OCI-LY7 (cell line): ENCODE data around the gene EVX1. TPM values are rescaled to one million over a fixed set of nuclear protein-coding genes. Genes with fewer than 3 reads are reported as not detected.

ENCODE experiments used
- BruUV-seq: library from RNA; stranded (reverse); fragments of 400-500 nt; replicated peaks from 2 replicates; lab custom pipeline; 2021; lab: Mats Ljungman, UMichigan
- CTCF ChIA-PET: fragments of 300-600 bp; sonication (Branson Sonifier 250); formaldehyde crosslinking; loops from one replicate; lab custom pipeline; 2022; ENCODE audit warnings: antibody characterized with exemption; ENCODE audit not compliant: unreplicated experiment; lab: Charles Lee
- POLR2A ChIA-PET: fragments of 300-600 bp; sonication (Branson Sonifier 250); formaldehyde crosslinking; loops from one replicate; lab custom pipeline; 2022; ENCODE audit warnings: antibody characterized with exemption; lab: Charles Lee
- DNase-seq: peaks from one replicate; pipeline ENCODE4 v3.0.0-alpha.2; 2015; ENCODE audit warnings: low spot score
- H2AFZ ChIP-seq: fragments of 200-600 bp; sonication (generic), shearing (Covaris generic); 2 replicates; pipeline ENCODE4 v1.6.1; 2014; ENCODE audit warnings: mild to moderate bottlenecking, antibody characterized with exemption, low read length, moderate library complexity
- H3K27ac ChIP-seq: fragments of 200-600 bp; sonication (generic); 2 replicates; pipeline ENCODE4 v1.5.1; 2014; ENCODE audit warnings: mixed run types, low read depth, mild to moderate bottlenecking, moderate library complexity, low read length, inconsistent platforms; ENCODE audit not compliant: poor library complexity, severe bottlenecking
- H3K36me3 ChIP-seq: fragments of 200-600 bp; sonication (generic); 2 replicates; pipeline ENCODE4 v1.6.1; 2014; ENCODE audit warnings: mild to moderate bottlenecking, antibody characterized with exemption, low read length, moderate library complexity, mixed read lengths; ENCODE audit not compliant: insufficient read depth
- H3K4me1 ChIP-seq: fragments of 200-600 bp; sonication (generic); 2 replicates; pipeline ENCODE4 v1.5.1; 2014; ENCODE audit warnings: mild to moderate bottlenecking, low read length; ENCODE audit not compliant: insufficient read depth, poor library complexity, severe bottlenecking
- H3K4me2 ChIP-seq: fragments of 200-600 bp; sonication (generic); 2 replicates; pipeline ENCODE4 v1.6.1; 2014; ENCODE audit warnings: mild to moderate bottlenecking, low read length
- H3K4me3 ChIP-seq: fragments of 200-600 bp; sonication (generic); 2 replicates; pipeline ENCODE4 v1.5.1; 2014; ENCODE audit warnings: mild to moderate bottlenecking, low read depth, low read length; ENCODE audit not compliant: poor library complexity, severe bottlenecking
- H3K79me2 ChIP-seq: fragments of 200-600 bp; sonication (generic); 2 replicates; pipeline ENCODE4 v1.6.1; 2016; ENCODE audit warnings: low read depth, mild to moderate bottlenecking, low read length, moderate library complexity, mixed read lengths; ENCODE audit not compliant: insufficient read depth
- H3K9me2 ChIP-seq: fragments of 200-600 bp; sonication (generic); 2 replicates; pipeline ENCODE4 v1.6.1; 2016; ENCODE audit warnings: mild to moderate bottlenecking, low read length, mixed read lengths; ENCODE audit not compliant: insufficient read depth
- H3K9me3 ChIP-seq: fragments of 200-600 bp; sonication (generic); 2 replicates; pipeline ENCODE4 v1.6.1; 2014; ENCODE audit warnings: mild to moderate bottlenecking, mixed run types, low read length, mixed read lengths
- H4K20me1 ChIP-seq: fragments of 200-600 bp; sonication (generic); 2 replicates; pipeline ENCODE4 v1.6.1; 2014; ENCODE audit warnings: mild to moderate bottlenecking, antibody characterized with exemption, low read length, moderate library complexity, mixed read lengths; ENCODE audit not compliant: insufficient read depth
- CTCF ChIP-seq: fragments of 200-600 bp; sonication (generic); conservative IDR thresholded peaks from 2 replicates; pipeline ENCODE4 v1.5.1; 2014; ENCODE audit warnings: mild to moderate bottlenecking, antibody characterized with exemption, low read length, moderate library complexity, mixed read lengths
- EZH2phosphoT487 ChIP-seq: fragments of 200-600 bp; sonication (generic); IDR thresholded peaks from 2 replicates; pipeline ENCODE4 v1.6.1; 2018; ENCODE audit warnings: low read depth, borderline replicate concordance, mild to moderate bottlenecking, mixed run types, antibody characterized with exemption, low read length, moderate library complexity, mixed read lengths
- intact Hi-C: fragments of 100-400 bp; cut with micrococcal nuclease; formaldehyde crosslinking; loops from one replicate; pipeline ENCODE4 v1.10.0; 2022; ENCODE audit not compliant: unreplicated experiment
- total RNA-seq, 2 experiments: library from RNA; depleted of rRNA in 1 of 2; stranded (reverse); fragments of >200 nt in 1 of 2; shearing (Covaris generic) in 1 of 2; gene quantifications; 2 replicates each; pipeline ENCODE4 v1.2.3, GENCODE V29; 2014 to 2022

The EVX1 gene
- total RNA-seq, 2 experiments from 2014 or later = not detected

GRCh38 chr7:27211764-27212204 lies 30.8 kb upstream of the EVX1 start:
- H3K79me2 ChIP-seq = no peaks in the 10 kb centered on the region
- CTCF ChIA-PET = no interaction called here
- H3K9me3 ChIP-seq = no peaks in the 10 kb centered on the region
- no peaks in the 10 kb centered on the region for H4K20me1 ChIP-seq
- H3K4me3 ChIP-seq = no peak overlapping the region
- H3K36me3 ChIP-seq = no peaks in the 10 kb centered on the region
- H3K4me1 ChIP-seq = no peaks in the 10 kb centered on the region
- H3K9me2 ChIP-seq = no peaks in the 10 kb centered on the region
- TF ChIP-seq CTCF (no peak), EZH2phosphoT487 (no peak)
- BruUV-seq = no TSS peak
- POLR2A ChIA-PET = no interaction called here
- H3K27ac ChIP-seq = no peak overlapping the region
- no peak overlapping the region for H2AFZ ChIP-seq
- DNase-seq = no peak
- intact Hi-C loops = no loop called here
- H3K4me2 ChIP-seq = no peak overlapping the region

GRCh38 chr7:27212497-27213432 lies 29.8 kb upstream of the EVX1 start:
- TF ChIP-seq EZH2phosphoT487 (no peak), CTCF (no peak)
- Histone ChIP-seq H3K4me2 (no peak overlapping the region), H3K79me2 (no peaks in the 10 kb centered on the region), H3K27ac (no peak overlapping the region), H3K9me3 (no peaks in the 10 kb centered on the region), H2AFZ (no peak overlapping the region), H3K4me3 (no peak overlapping the region), H3K9me2 (no peaks in the 10 kb centered on the region), H4K20me1 (no peaks in the 10 kb centered on the region), H3K36me3 (no peaks in the 10 kb centered on the region), H3K4me1 (no peaks in the 10 kb centered on the region)
- POLR2A ChIA-PET = no interaction called here
- BruUV-seq = no TSS peak
- no peak for DNase-seq
- intact Hi-C loops = no loop called here
- CTCF ChIA-PET = no interaction called here
